Tibial artery (tissue), 4 donors: ENCODE measurements around the gene PSMB10.

ENCODE experiments used
- DNase-seq, 2 donors: peaks; one replicate each; pipeline ENCODE4 v3.0.0-alpha.2; 2019
- H3K27ac ChIP-seq, 2 donors: fragments of 200-600 bp; sonication (generic) in 1 of 2; 1 replicate in 1 of 2; 2 replicates in 1 of 2; pipeline ENCODE4 v1.5.1; 2018 to 2019; ENCODE audit warnings: mild to moderate bottlenecking in 1 of 2
- H3K27me3 ChIP-seq, 2 donors: fragments of 200-600 bp; sonication (generic) in 1 of 2; one replicate each; pipeline versions ENCODE4 v1.5.1 to v1.6.0; 2016 to 2019
- H3K36me3 ChIP-seq, 3 donors: fragments of 200-600 bp; sonication (generic) in 2 of 3; one replicate each; pipeline ENCODE4 v1.5.1; 2016 to 2019; ENCODE audit warnings: mild to moderate bottlenecking in 2 of 3
- H3K4me1 ChIP-seq, 4 donors: fragments of 200-600 bp; sonication (generic) in 2 of 4; 1 replicate in 3 of 4; 2 replicates in 1 of 4; pipeline ENCODE4 v1.5.1; 2016 to 2019
- H3K4me3 ChIP-seq, 2 donors: fragments of 200-600 bp; sonication (generic) in 1 of 2; 1 replicate in 1 of 2; 2 replicates in 1 of 2; pipeline ENCODE4 v1.5.1; 2018 to 2019; ENCODE audit warnings: mild to moderate bottlenecking in 2 of 2
- H3K9me3 ChIP-seq, 3 donors: fragments of 200-600 bp; sonication (generic) in 1 of 3; one replicate each; pipeline ENCODE4 v1.5.1; 2016 to 2019
- CTCF ChIP-seq, 2 experiments: fragments of 200-600 bp in 1 of 2; fragments of 450-650 bp in 1 of 2; IDR thresholded peaks; one replicate each; pipeline ENCODE4 v1.5.1; 2017 to 2019; ENCODE audit warnings: antibody characterized with exemption in 2 of 2, mild to moderate bottlenecking in 1 of 2, moderate library complexity in 1 of 2
- intact Hi-C: fragments of 100-400 bp; cut with DNase I; formaldehyde crosslinking; loops from one replicate; pipeline ENCODE4 v1.15.0; 2023; ENCODE audit warnings: low total_unique reads

Gene PSMB10

GRCh38 chr16:67885545-67885944 lies 51.1 kb downstream of the PSMB10 start:
- Histone ChIP-seq H3K4me1 (peaks cover 0 to 23% (median 11%) of the 10 kb centered on the region in 4 donors), H3K36me3 (peaks cover 30 to 54% (median 36%) of the 10 kb centered on the region in 3 donors), H3K27ac (peak overlapping the region; percentile 66), H3K9me3 (no peaks in the 10 kb centered on the region), H3K27me3 (no peaks in the 10 kb centered on the region), H3K4me3 (no peak overlapping the region)
- TF ChIP-seq CTCF (IDR thresholded peaks at IDR 0.05) = no peak
- DNase-seq = no peak
- intact Hi-C loops = loop anchor here (10.0 kb wide), 1 partner anchor 51 kb away; no protein-coding TSS in a partner anchor

GRCh38 chr16:67884684-67885083 lies 52.0 kb downstream of the PSMB10 start, which contains the start of gene NRN1L:
Gene NRN1L (plus strand): TSS chr16:67884885. CDS start chr16:67884904, 19 bp downstream.
- intact Hi-C loops = loop anchor here (5.0 to 10.0 kb wide), 2 partner anchors 50 to 158 kb away; no protein-coding TSS in a partner anchor
- Histone ChIP-seq H3K4me3 (peak within 1 kb of the TSS; percentile 35 to 36), H3K4me1 (peaks cover 0 to 23% (median 11%) of the 10 kb centered on the region in 4 donors), H3K36me3 (peaks cover 38 to 63% (median 45%) of the 10 kb centered on the region in 3 donors), H3K27me3 (no peaks in the 10 kb centered on the region), H3K27ac (peak within 1 kb of the TSS; percentile 66), H3K9me3 (no peaks in the 10 kb centered on the region)
- DNase-seq = peak; percentile 89 to 95
- TF ChIP-seq CTCF (IDR thresholded peaks at IDR 0.05) = no peak
